T-cell (primary cell): ENCODE measurements around the gene CHMP4A. TPM values are rescaled to one million over a fixed set of nuclear protein-coding genes. Genes with fewer than 3 reads are reported as not detected.

ENCODE experiments used
- ATAC-seq, 4 experiments: fragments of 200-7000 bp in 3 of 4; fragments of 150-1000 bp in 1 of 4; cut with Tn5 transposase; replicated peaks in 1 of 4; 1 replicate in 3 of 4; 2 replicates in 1 of 4; pipeline ENCODE4 v1.10.0; 2021; ENCODE audit warnings: moderate library complexity in 3 of 4, mild to moderate bottlenecking in 2 of 4, moderate number of reproducible peaks in 1 of 4
- CTCF ChIA-PET, 2 donors: fragments of 300-600 bp; sonication (Branson Sonifier 250); formaldehyde crosslinking; loops; one replicate each; lab custom pipeline; 2022; ENCODE audit warnings: antibody characterized with exemption in 2 of 2; lab: Charles Lee
- POLR2A ChIA-PET, 2 donors: fragments of 300-600 bp; sonication (Branson Sonifier 250); formaldehyde crosslinking; loops; one replicate each; lab custom pipeline; 2022; ENCODE audit warnings: antibody characterized with exemption in 2 of 2; lab: Charles Lee
- DNase-seq, 35 experiments: peaks; one replicate each; pipeline versions ENCODE4 v3.0.0 to v3.0.0-alpha.2; 2013 to 2023
- H3K27ac ChIP-seq: one replicate; pipeline ENCODE4 v1.5.1; 2013; ENCODE audit warnings: low read length
- H3K27me3 ChIP-seq, 2 experiments: replicated peaks in 1 of 2; 1 replicate in 1 of 2; 2 replicates in 1 of 2; pipeline versions ENCODE4 v1.6.1 to v1.7.0; 2013; ENCODE audit warnings: low read length in 1 of 2, mixed read lengths in 1 of 2; ENCODE audit not compliant: control insufficient read depth in 2 of 2, insufficient read depth in 2 of 2; ENCODE audit errors: extremely low read depth in 1 of 2
- H3K36me3 ChIP-seq, 2 donors: 1 replicate in 1 of 2; 2 replicates in 1 of 2; pipeline versions ENCODE4 v1.6.1 to v1.7.0; 2013; ENCODE audit warnings: low read length in 1 of 2; ENCODE audit not compliant: control insufficient read depth in 2 of 2, insufficient read depth in 1 of 2; ENCODE audit errors: extremely low read depth in 1 of 2
- H3K4me1 ChIP-seq, 2 experiments: 1 replicate in 1 of 2; 2 replicates in 1 of 2; pipeline versions ENCODE4 v1.6.1 to v1.7.0; 2013; ENCODE audit warnings: low read length in 2 of 2, mixed read lengths in 1 of 2; ENCODE audit not compliant: insufficient read depth in 2 of 2, control insufficient read depth in 1 of 2; ENCODE audit errors: extremely low read depth in 1 of 2
- H3K4me3 ChIP-seq, 2 donors: 1 replicate in 1 of 2; 2 replicates in 1 of 2; pipeline versions ENCODE4 v1.5.1 to v1.7.0; 2013; ENCODE audit warnings: mild to moderate bottlenecking in 2 of 2, low read length in 1 of 2, moderate library complexity in 1 of 2; ENCODE audit not compliant: control insufficient read depth in 1 of 2; ENCODE audit errors: extremely low read depth in 1 of 2
- H3K9me3 ChIP-seq: 2 replicates; pipeline ENCODE4 v1.7.0; 2013
- H3K27ac Mint-ChIP-seq, 2 donors: one replicate each; pipeline ENCODE4 v1.8.0; 2020 to 2021; ENCODE audit warnings: mild to moderate bottlenecking in 2 of 2, mixed read lengths in 2 of 2
- H3K27me3 Mint-ChIP-seq, 2 donors: one replicate each; pipeline ENCODE4 v1.8.0; 2021 to 2022; ENCODE audit warnings: mixed read lengths in 2 of 2
- H3K36me3 Mint-ChIP-seq: one replicate; pipeline ENCODE4 v1.8.0; 2021; ENCODE audit warnings: mixed read lengths
- H3K4me1 Mint-ChIP-seq, 3 donors: one replicate each; pipeline ENCODE4 v1.8.0; 2020 to 2022; ENCODE audit warnings: mixed read lengths in 3 of 3, mild to moderate bottlenecking in 1 of 3
- H3K4me3 Mint-ChIP-seq, 3 donors: one replicate each; pipeline ENCODE4 v1.8.0; 2020 to 2022; ENCODE audit warnings: mild to moderate bottlenecking in 3 of 3, mixed read lengths in 3 of 3, moderate library complexity in 3 of 3
- H3K9me3 Mint-ChIP-seq, 3 donors: one replicate each; pipeline ENCODE4 v1.8.0; 2020 to 2022; ENCODE audit warnings: mixed read lengths in 3 of 3
- WGBS: methylation state at CpG from one replicate; pipeline ENCODE4 v1.1.5; 2013; ENCODE audit warnings: missing lambda C conversion rate; ENCODE audit not compliant: insufficient coverage; 5-methylcytosine and 5-hydroxymethylcytosine counted together
- total RNA-seq, 35 experiments: library from RNA in 6 of 35; stranded (reverse) in 6 of 35; fragments of 120-200 nt in 1 of 35; gene quantifications; one replicate each; pipeline versions ENCODE4 v1.2.1 to v1.2.4 and lab custom pipeline; 2013 to 2026

The CHMP4A gene
- total RNA-seq, 5 donors from 2014 or later (not counting 1 experiment from before 2014, with no cell fraction given): 81.9 to 99.6 (median 92.8) TPM

DNA sequence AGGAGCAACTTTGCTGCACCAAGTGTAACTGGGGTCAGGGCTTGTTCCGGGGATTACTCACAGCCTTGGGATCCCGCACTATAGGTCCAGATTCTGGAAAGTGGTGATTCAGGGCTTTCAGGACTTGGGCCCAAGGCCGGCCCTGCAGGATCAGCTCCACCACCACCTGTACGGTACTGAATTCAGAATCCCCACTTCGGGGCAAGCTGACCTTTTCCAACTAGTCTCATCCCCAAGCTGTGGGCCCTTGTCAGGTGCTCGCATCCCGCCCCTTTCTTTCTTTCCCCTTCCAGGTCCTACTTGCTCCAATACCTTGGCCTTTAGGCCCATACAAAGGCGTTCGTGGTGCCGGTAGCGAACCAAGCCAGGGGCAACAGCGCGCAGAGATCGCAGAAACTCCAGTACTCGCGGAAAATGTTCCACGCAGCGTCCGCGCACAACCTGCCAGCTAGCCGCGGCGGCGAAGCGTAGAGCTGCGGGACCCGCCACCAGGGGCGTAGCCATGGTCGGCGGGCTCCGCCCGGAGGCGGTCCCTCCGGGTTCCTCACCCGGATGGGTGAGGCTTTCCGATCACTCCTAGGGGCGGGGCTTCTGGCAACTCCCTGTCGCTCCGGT lies 28.6 kb upstream of the CHMP4A start:
- Histone ChIP-seq H3K4me1 (peaks cover 26 to 56% of the 10 kb centered on the region in 2 experiments), H3K27ac (peak overlapping the region; percentile 97), H3K36me3 (peaks cover 11 to 43% of the 10 kb centered on the region in 2 donors), H3K9me3 (no peaks in the 10 kb centered on the region), H3K4me3 (peak overlapping the region; percentile 81 to 96), H3K27me3 (no peaks in the 10 kb centered on the region)
- no peaks in the 10 kb centered on the region for H3K9me3 Mint-ChIP-seq
- DNase-seq: peak in 34 of 35 experiments; percentile 85 to 96 (median 92)
- ChIA-PET CTCF (interaction anchor here (0.6 to 3.7 kb wide), 34 partner anchors 9 to 200 kb away, joined by 3 to 104 read pairs (median 7); partner anchors contain the start of genes DHRS1 (in 2 of the 2), NOP9 (in 2 of the 2), RABGGTA (in 2 of the 2) and CBLN3 (in 1 of the 2)), POLR2A (interaction anchor here (0.5 to 2.0 kb wide), 25 partner anchors 9 to 196 kb away, joined by 3 to 27 read pairs (median 4); partner anchors contain the start of genes CBLN3 (in 1 of the 2), CHMP4A (in 1 of the 2), CIDEB (in 1 of the 2) and DCAF11 (in 1 of the 2))
- H3K27ac Mint-ChIP-seq: peak overlapping the region; percentile 100
- peak overlapping the region; percentile 83 to 98 (median 98) for H3K4me3 Mint-ChIP-seq
- no peaks in the 10 kb centered on the region for H3K27me3 Mint-ChIP-seq
- H3K36me3 Mint-ChIP-seq: peaks cover 35% of the 10 kb centered on the region
- WGBS: 4% methylated on average over 39 of the region's 39 CpGs
- peaks cover 66 to 73% (median 69%) of the 10 kb centered on the region in 3 donors for H3K4me1 Mint-ChIP-seq
- ATAC-seq: peak; percentile 84 to 90 (median 86)

GRCh38 chr14:24240110-24240918 lies 27.0 kb upstream of the CHMP4A start:
- H3K4me3 ChIP-seq: no peak overlapping the region
- no peak for ATAC-seq
- Mint-ChIP-seq H3K4me3 (peak overlapping the region; percentile 83 to 98 (median 98)), H3K27ac (peak overlapping the region; percentile 77 to 83), H3K36me3 (peaks cover 47% of the 10 kb centered on the region), H3K9me3 (no peaks in the 10 kb centered on the region), H3K27me3 (no peaks in the 10 kb centered on the region), H3K4me1 (peaks cover 69 to 82% (median 79%) of the 10 kb centered on the region in 3 donors)
- H3K27ac ChIP-seq: no peak overlapping the region
- CTCF ChIA-PET: interaction anchor here in 1 of 2 donors (2.9 kb wide), 1 partner anchor 59 kb away, joined by 104 read pairs; the partner anchor contains the start of genes DHRS1 and NOP9
- no peaks in the 10 kb centered on the region for H3K9me3 ChIP-seq
- H3K4me1 ChIP-seq: peaks cover 26 to 52% of the 10 kb centered on the region in 2 experiments
- H3K27me3 ChIP-seq: no peaks in the 10 kb centered on the region
- POLR2A ChIA-PET: interaction anchor here (0.6 to 1.1 kb wide), 3 partner anchors 29 to 32 kb away, joined by 3 to 5 read pairs (median 3); no protein-coding TSS in a partner anchor
- WGBS: 93% methylated on average over 5 of the region's 9 CpGs
- H3K36me3 ChIP-seq: peaks cover 11 to 59% of the 10 kb centered on the region in 2 donors
- DNase-seq: no peak

- H3K36me3 Mint-ChIP-seq: peaks cover 54% of the 10 kb centered on the region
- CTCF ChIA-PET: interaction anchor here in 1 of 2 donors (0.7 kb wide), 1 partner anchor 193 kb away, joined by 3 read pairs; no protein-coding TSS in a partner anchor
Observed at GRCh38 chr14:24238527-24239037, 25.3 kb upstream of the CHMP4A start.

GRCh38 chr14:24238123-24238522 lies 24.8 kb upstream of the CHMP4A start:
- no peak for ATAC-seq
- H3K9me3 ChIP-seq: no peaks in the 10 kb centered on the region
- peaks cover 33 to 53% of the 10 kb centered on the region in 2 experiments for H3K4me1 ChIP-seq
- CTCF ChIA-PET: interaction anchor here in 1 of 2 donors (0.7 kb wide), 1 partner anchor 194 kb away, joined by 3 read pairs; no protein-coding TSS in a partner anchor
- Mint-ChIP-seq H3K9me3 (no peaks in the 10 kb centered on the region), H3K27ac (peak overlapping the region; percentile 7 to 84), H3K27me3 (no peaks in the 10 kb centered on the region), H3K4me1 (peaks cover 80 to 85% (median 83%) of the 10 kb centered on the region in 3 donors), H3K4me3 (no peak overlapping the region), H3K36me3 (peaks cover 54% of the 10 kb centered on the region)
- 96% methylated on average over 3 of the region's 5 CpGs for WGBS
- peaks cover 11 to 67% of the 10 kb centered on the region in 2 donors for H3K36me3 ChIP-seq
- H3K27me3 ChIP-seq: no peaks in the 10 kb centered on the region
- no peak for DNase-seq
- no peak overlapping the region for H3K27ac ChIP-seq
- no peak overlapping the region for H3K4me3 ChIP-seq
- POLR2A ChIA-PET: interaction anchor here in 1 of 2 donors (0.5 to 0.6 kb wide), 2 partner anchors 9 to 204 kb away, joined by 3 to 6 read pairs; partner anchors contain the start of gene SDR39U1

More at GRCh38 chr14:24238527-24239037, 25.3 kb upstream of the CHMP4A start:
- WGBS: 100% methylated on average over 2 of the region's 5 CpGs
- Mint-ChIP-seq H3K9me3 (no peaks in the 10 kb centered on the region), H3K27me3 (no peaks in the 10 kb centered on the region), H3K4me3 (peak overlapping the region in 2 of 3 donors; percentile 23 to 83), H3K4me1 (peaks cover 80 to 85% (median 83%) of the 10 kb centered on the region in 3 donors), H3K27ac (peak overlapping the region; percentile 62 to 84)
- DNase-seq: no peak
- Histone ChIP-seq H3K4me1 (peaks cover 32 to 53% of the 10 kb centered on the region in 2 experiments), H3K27ac (no peak overlapping the region), H3K4me3 (no peak overlapping the region), H3K9me3 (no peaks in the 10 kb centered on the region), H3K27me3 (no peaks in the 10 kb centered on the region), H3K36me3 (peaks cover 11 to 67% of the 10 kb centered on the region in 2 donors)
- no peak for ATAC-seq
- POLR2A ChIA-PET: interaction anchor here in 1 of 2 donors (0.5 kb wide), 1 partner anchor 10 kb away, joined by 3 read pairs; no protein-coding TSS in a partner anchor

DNA sequence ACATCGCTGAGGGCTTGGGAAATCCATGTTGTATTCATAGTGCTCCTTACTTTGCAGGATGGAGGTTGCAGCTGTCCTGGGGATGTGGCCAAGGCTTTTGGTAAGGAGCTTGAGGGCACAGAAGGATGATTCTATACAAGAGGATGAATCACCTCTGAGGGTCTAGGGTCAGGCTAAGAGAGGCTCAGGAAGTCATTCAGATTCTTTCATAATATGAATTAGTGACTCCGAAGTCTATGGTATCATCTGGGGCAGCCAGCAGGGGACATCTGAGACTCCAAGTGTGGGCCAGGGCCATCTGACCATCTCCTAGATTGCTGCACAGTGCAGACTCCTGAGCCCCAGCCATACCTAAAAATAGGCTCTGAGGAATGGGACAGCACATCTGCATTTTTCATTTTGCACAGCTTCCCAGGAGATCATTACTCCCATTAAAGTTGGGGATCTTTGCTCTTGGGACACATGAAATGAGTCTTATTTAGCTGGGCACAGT lies 24.2 kb upstream of the CHMP4A start:
- Histone ChIP-seq H3K27ac (no peak overlapping the region), H3K9me3 (no peaks in the 10 kb centered on the region), H3K4me1 (peaks cover 35 to 54% of the 10 kb centered on the region in 2 experiments), H3K36me3 (peaks cover 11 to 67% of the 10 kb centered on the region in 2 donors), H3K4me3 (no peak overlapping the region), H3K27me3 (no peaks in the 10 kb centered on the region)
- ChIA-PET CTCF (no interaction called here), POLR2A (interaction anchor here in 1 of 2 donors (0.6 kb wide), 1 partner anchor 205 kb away, joined by 6 read pairs; the partner anchor contains the start of gene SDR39U1)
- Mint-ChIP-seq H3K4me3 (peak overlapping the region in 1 of 3 donors; percentile 9), H3K36me3 (peaks cover 54% of the 10 kb centered on the region), H3K9me3 (no peaks in the 10 kb centered on the region), H3K4me1 (peaks cover 79 to 86% (median 86%) of the 10 kb centered on the region in 3 donors), H3K27ac (no peak overlapping the region), H3K27me3 (no peaks in the 10 kb centered on the region)
- DNase-seq (no peak), ATAC-seq (no peak)
- 95% methylated on average over 2 of the region's 2 CpGs for WGBS
